Loucy (cell line): ENCODE measurements around the gene CDKN1C.

Experiments
- H2AFZ ChIP-seq: fragments of 200-600 bp; sonication (generic); 2 replicates; pipeline ENCODE4 v1.6.0; 2016; ENCODE audit warnings: antibody characterized with exemption, mild to moderate bottlenecking, low read length, moderate library complexity
- H3F3A ChIP-seq: fragments of 200-600 bp; 2 replicates; pipeline ENCODE4 v1.6.0; 2016; ENCODE audit warnings: antibody characterized with exemption, low read depth, mild to moderate bottlenecking
- H3K27me3 ChIP-seq: fragments of 200-600 bp; sonication (generic); 2 replicates; pipeline ENCODE4 v1.6.1; 2014; ENCODE audit warnings: low read length, mild to moderate bottlenecking; ENCODE audit not compliant: insufficient read depth, poor library complexity, severe bottlenecking
- H3K36me3 ChIP-seq: fragments of 200-600 bp; sonication (generic); 2 replicates; pipeline ENCODE4 v1.6.1; 2016; ENCODE audit warnings: low read length; ENCODE audit not compliant: insufficient read depth
- H3K4me1 ChIP-seq: fragments of 200-600 bp; sonication (generic); 2 replicates; pipeline ENCODE4 v1.5.1; 2014; ENCODE audit warnings: low read length, mild to moderate bottlenecking; ENCODE audit not compliant: insufficient read depth, poor library complexity, severe bottlenecking
- H3K4me2 ChIP-seq: fragments of 200-600 bp; sonication (generic); 2 replicates; pipeline ENCODE4 v1.6.0; 2014; ENCODE audit warnings: antibody characterized with exemption, low read length, low read depth, mild to moderate bottlenecking; ENCODE audit not compliant: poor library complexity, severe bottlenecking
- H3K4me3 ChIP-seq: fragments of 200-600 bp; sonication (generic); 2 replicates; pipeline ENCODE4 v1.5.1; 2014; ENCODE audit warnings: low read length, mild to moderate bottlenecking, mixed read lengths; ENCODE audit not compliant: poor library complexity, severe bottlenecking
- H3K79me2 ChIP-seq: fragments of 200-600 bp; sonication (generic); 2 replicates; pipeline ENCODE4 v1.6.1; 2014; ENCODE audit warnings: low read length; ENCODE audit not compliant: insufficient read depth
- H3K9ac ChIP-seq: fragments of 200-600 bp; sonication (generic); 2 replicates; pipeline ENCODE4 v1.6.0; 2014; ENCODE audit warnings: mild to moderate bottlenecking, low read depth, low read length, moderate library complexity; ENCODE audit not compliant: poor library complexity, severe bottlenecking
- H3K9me2 ChIP-seq: fragments of 200-600 bp; sonication (generic); replicated peaks from 2 replicates; pipeline ENCODE4 v1.6.1; 2016; ENCODE audit warnings: low read depth, low read length, mixed read lengths
- H3K9me3 ChIP-seq: fragments of 200-600 bp; sonication (generic); 2 replicates; pipeline ENCODE4 v1.6.1; 2014; ENCODE audit warnings: mild to moderate bottlenecking, antibody characterized with exemption, low read length, low read depth; ENCODE audit not compliant: insufficient read depth
- H4K20me1 ChIP-seq: fragments of 200-600 bp; sonication (generic); 2 replicates; pipeline ENCODE4 v1.6.0; 2014; ENCODE audit warnings: antibody characterized with exemption, low read length, mild to moderate bottlenecking; ENCODE audit not compliant: insufficient read depth, poor library complexity, severe bottlenecking
- CTCF ChIP-seq: fragments of 200-600 bp; sonication (generic); conservative IDR thresholded peaks from 2 replicates; pipeline ENCODE4 v1.5.1; 2014; ENCODE audit warnings: mild to moderate bottlenecking, antibody characterized with exemption, low read length
- EZH2phosphoT487 ChIP-seq: fragments of 200-600 bp; IDR thresholded peaks from 2 replicates; pipeline ENCODE4 v1.6.1; 2018; ENCODE audit warnings: antibody characterized with exemption, mild to moderate bottlenecking, moderate library complexity, borderline replicate concordance

The CDKN1C gene

DNA sequence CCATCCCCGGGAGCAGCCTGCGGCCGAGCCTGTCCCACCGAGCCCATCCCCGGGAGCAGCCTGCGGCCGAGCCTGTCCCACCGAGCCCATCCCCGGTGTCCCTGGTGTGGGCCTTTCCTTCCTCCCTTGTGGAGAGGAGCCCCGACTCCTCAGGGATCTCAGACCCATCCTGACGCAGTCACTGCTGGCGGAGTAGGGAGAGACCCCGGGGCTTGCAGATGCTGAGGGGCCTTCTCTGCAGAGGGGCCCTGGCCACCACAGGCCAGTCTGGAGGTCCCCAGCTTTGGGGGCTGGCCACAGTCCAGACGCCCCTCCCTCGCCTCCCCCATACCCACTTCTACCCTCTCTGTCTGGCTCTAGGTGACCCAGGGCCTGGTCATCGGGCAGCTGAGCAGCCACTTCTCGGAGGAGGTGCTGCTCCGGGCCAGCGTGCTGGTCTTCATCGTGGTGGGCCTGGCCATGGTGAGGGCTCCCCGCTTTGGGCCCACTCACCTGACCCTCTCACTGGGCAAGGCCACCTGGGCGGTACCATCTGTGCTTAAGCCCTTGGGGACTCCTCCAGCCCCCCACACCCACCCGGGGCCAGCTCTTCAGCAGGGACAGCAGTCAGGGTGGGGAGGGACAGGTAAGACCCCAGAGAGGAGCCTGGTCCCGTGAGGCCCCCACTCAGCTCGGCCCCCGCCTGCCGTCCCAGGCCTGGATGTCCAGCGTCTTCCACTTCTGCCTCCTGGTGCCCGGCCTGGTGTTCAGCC, 36.3 kb upstream of the CDKN1C start:
- H2AFZ ChIP-seq: no peak overlapping the region
- H3K9me3 ChIP-seq: no peaks in the 10 kb centered on the region
- H3K4me2 ChIP-seq: no peak overlapping the region
- no peak overlapping the region for H3K4me3 ChIP-seq
- H4K20me1 ChIP-seq: no peaks in the 10 kb centered on the region
- H3F3A ChIP-seq: no peaks in the 10 kb centered on the region
- no peaks in the 10 kb centered on the region for H3K36me3 ChIP-seq
- no peaks in the 10 kb centered on the region for H3K4me1 ChIP-seq
- H3K27me3 ChIP-seq: no peaks in the 10 kb centered on the region
- H3K9ac ChIP-seq: no peak overlapping the region
- no peak for TF ChIP-seq CTCF
- TF ChIP-seq EZH2phosphoT487: no peak
- no peaks in the 10 kb centered on the region for H3K9me2 ChIP-seq
- no peaks in the 10 kb centered on the region for H3K79me2 ChIP-seq

DNA sequence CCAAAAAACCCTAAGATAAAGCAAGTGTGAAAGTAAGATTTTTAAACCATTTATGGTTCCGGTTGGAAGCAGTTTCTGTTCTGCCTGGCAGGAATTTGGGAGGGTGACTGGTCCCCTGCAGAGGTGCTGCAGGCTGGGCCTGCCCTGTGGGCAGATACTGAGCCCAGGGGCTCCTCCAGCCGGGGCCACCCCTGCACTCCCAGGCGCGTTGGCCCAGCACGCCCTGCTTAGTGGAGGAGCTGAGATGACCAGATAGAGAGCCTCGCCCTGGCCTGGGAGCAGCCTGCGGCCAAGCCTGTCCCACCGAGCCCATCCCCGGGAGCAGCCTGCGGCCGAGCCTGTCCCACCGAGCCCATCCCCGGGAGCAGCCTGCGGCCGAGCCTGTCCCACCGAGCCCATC, 35.7 kb upstream of the CDKN1C start:
- no peaks in the 10 kb centered on the region for H3F3A ChIP-seq
- no peak for TF ChIP-seq CTCF
- no peak for TF ChIP-seq EZH2phosphoT487

DNA sequence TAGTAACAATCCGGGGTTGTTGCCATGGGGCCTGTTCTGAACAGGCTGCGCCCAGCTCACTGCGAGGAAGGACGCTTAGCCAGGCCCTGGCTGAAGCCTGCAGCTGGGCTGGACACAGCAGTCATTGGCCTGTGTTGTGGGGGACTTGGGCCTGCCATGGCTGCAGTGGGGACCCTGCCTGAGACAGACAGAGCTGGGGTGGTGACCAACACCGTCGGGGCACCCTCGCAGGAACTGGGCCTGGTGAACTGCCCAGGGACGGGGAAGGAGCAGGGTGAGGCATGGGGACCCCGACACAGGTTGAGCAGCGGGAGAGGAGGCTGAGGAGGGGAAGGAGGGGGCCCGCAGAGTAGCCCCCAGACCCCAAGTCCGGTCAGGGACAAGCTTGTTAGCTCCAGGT, 34.8 kb upstream of the CDKN1C start:
- Histone ChIP-seq H3K9ac (no peak overlapping the region), H3K4me1 (peaks cover 3% of the 10 kb centered on the region)
- TF ChIP-seq EZH2phosphoT487 (no peak), CTCF (no peak)

More for the DNA sequence above, 35.7 kb upstream of the CDKN1C start:
- H2AFZ ChIP-seq: no peak overlapping the region
- no peaks in the 10 kb centered on the region for H3K79me2 ChIP-seq
- H3K4me1 ChIP-seq: no peaks in the 10 kb centered on the region
- H3K4me3 ChIP-seq: no peak overlapping the region
- no peaks in the 10 kb centered on the region for H3K9me3 ChIP-seq
- no peak overlapping the region for H3K4me2 ChIP-seq
- H3K9me2 ChIP-seq: no peaks in the 10 kb centered on the region
- H3K9ac ChIP-seq: no peak overlapping the region
- H4K20me1 ChIP-seq: no peaks in the 10 kb centered on the region
- no peaks in the 10 kb centered on the region for H3K27me3 ChIP-seq
- no peaks in the 10 kb centered on the region for H3K36me3 ChIP-seq

More for the DNA sequence above, 34.8 kb upstream of the CDKN1C start:
- Histone ChIP-seq H2AFZ (no peak overlapping the region), H3K9me2 (no peaks in the 10 kb centered on the region), H3K79me2 (no peaks in the 10 kb centered on the region), H3K4me2 (no peak overlapping the region), H3K27me3 (no peaks in the 10 kb centered on the region), H3F3A (no peaks in the 10 kb centered on the region), H4K20me1 (no peaks in the 10 kb centered on the region), H3K4me3 (no peak overlapping the region), H3K36me3 (no peaks in the 10 kb centered on the region), H3K9me3 (no peaks in the 10 kb centered on the region)
